Stimulated activated CD4-positive, alpha-beta T cell treated with anti-CD3 and anti-CD28 coated beads, Interleukin-4, amount 100 ng/mL, for 48 hours (primary cell): ENCODE data around the gene FBXO3.
A peak's percentile ranks its signal among the peaks of the same experiment; 100 is the strongest.
"Not testable (repeated sequence)": the region's sequence is repeated elsewhere in the genome, so short reads cannot be mapped to it uniquely, and the experiment has no call there.

Source experiments
- DNase-seq, 2 donors: peaks; one replicate each; pipeline ENCODE4 v3.0.0-alpha.2; 2020; ENCODE audit warnings: low read depth in 2 of 2

Gene FBXO3

DNA sequence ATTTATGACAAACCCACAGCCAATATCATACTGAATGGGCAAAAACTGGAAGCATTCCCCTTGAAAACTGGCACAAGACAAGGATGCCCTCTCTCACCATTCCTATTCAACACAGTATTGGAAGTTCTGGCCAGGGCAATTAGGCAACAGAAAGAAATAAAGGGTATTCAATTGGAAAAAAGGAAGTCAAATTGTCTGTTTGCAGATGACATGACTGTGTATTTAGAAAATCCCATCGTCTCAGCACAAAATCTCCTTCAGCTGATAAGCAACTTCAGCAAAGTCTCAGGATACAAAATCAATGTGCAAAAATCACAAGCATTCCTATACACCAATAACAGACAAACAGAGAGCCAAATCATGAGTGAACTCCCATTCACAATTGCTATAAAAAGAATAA, 46.8 kb downstream of the FBXO3 start:
- not testable (repeated sequence) for DNase-seq

DNA sequence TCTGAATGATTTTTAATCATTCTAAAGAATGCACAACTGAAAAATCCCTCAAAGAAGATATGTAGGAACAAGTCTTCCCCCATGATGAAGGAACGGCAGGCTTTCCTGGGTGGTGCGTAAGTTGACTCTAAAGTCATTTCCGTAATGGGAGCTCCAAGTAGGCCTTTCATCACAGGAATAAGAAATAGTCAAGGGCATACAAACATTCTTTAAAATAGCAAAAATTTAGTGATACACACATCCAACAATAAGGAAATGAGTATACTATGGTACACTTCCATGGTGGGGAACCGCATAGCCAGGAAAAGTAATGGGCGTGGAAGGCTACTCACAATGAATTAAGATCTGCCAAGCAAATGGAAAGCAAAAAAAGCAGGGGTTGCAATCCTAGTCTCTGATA, 48.8 kb downstream of the FBXO3 start:
- no peak for DNase-seq

DNA sequence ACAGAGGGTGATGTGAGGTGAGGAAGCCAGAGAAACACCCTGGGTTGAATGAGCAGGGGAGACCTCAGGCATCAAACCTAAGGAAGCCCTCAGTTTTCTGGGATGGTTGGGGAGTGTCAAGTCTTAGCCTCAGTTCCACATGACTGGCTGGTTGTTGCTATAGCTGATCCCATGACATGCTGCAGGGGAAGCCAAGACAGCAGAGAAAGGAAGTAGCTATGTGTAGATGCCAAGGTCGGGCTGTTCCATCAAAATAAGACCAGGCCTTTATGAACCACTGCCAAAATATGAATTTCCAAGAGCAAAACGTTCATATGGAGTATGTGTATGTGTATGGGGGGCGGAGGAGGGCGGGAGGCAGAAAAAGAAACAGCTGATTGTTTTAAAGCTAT, 49.7 kb downstream of the FBXO3 start:
- DNase-seq = no peak

DNA sequence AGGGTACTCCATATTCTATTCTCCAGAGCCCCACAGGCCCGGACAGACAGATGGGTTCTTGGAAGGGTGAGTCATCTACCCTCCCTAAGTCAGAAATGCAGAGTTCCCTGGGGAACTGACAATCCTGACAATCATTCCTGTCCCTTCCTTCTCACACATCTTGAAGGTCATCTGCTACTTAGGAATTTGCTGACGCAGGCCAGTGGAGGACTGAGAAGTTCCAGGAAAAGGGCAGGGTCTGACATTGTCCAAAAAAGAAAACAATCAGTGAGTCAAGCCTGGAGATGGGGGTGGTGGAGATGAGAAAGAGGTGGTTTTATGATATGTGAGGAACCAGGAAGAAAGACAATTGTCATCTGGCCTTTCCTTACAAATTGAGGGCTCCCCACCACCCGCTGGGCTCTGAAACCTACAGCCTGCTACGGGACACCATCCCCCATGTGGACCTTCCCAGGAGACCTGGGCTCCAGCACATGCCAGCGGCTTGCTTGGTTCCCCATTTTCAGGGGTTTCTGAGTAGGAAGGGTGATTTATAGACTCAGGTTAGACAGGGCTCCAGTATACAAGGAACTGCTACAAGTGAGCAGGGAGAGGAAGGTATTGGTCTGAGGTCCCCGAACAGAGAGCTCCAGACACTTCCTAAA, 51.0 kb downstream of the FBXO3 start:
- DNase-seq = no peak

DNA sequence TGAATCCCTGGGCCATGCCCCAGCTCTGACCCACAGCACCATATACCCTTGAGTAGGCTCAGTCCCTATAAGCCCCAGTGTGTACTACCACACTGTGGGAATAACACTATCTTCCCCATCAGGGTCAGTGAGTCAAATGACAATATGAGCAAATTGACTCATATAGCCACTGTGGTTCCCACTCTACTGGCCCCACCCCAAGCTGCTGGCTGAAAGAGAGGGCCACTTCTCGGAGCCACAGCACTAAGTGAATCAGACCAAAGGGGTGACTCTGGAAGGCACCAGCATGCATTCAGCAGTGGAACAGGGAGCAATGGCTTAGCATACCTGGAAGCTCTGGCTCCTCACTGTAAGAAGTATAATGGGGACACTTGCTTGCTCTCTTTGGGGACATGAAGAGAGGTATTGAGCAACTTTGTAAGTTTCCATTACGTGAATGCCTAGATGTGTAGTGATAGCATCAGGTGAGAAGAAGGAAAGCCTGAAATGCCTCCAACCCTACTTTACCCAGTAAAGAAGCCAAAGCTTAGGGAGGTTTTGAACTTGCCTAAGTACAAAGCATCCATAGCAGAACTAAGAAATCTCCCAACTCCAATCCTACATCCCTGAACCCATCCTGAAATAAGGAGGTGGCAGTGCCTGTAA, 51.6 kb downstream of the FBXO3 start:
- DNase-seq = peak in 1 of 2 donors; percentile 66

DNA sequence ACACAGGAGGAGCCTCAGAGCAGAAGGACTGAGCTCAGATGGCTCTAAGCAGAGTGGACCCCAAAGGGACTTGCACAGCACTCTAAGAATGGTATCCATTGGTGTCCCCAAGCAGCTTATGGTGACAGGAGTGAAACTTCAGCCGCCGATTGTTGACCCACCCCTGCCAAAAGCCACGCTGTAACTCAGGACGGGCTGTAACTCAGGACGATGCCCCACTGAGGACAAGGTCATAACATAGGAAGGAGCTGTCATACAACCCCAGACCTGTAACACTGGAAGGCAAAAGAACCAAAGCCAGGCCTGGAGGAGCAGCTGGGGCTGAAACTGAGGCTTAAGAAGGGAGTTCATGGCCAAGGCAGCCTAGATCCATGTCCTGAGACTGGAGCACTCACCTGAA, 52.3 kb downstream of the FBXO3 start:
- DNase-seq = no peak

DNA sequence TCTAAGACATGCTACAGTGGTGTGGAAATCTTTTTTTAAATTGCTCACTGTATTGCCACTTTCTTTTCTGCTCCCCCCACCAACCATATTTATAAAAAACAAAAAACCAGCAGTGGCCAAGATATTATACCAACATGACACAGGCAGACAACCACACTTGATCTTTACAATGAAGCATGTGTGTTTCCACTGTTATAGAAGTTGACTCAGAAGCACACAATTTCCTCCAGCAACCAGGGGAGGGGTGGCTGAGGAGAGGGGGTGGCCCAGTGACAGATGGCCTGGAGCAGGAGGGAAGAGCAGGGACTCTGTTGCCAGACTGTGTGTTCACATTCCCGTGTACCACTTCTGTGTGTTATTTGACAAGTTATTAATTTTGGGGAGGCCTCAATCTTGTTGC, 52.9 kb downstream of the FBXO3 start:
- no peak for DNase-seq

DNA sequence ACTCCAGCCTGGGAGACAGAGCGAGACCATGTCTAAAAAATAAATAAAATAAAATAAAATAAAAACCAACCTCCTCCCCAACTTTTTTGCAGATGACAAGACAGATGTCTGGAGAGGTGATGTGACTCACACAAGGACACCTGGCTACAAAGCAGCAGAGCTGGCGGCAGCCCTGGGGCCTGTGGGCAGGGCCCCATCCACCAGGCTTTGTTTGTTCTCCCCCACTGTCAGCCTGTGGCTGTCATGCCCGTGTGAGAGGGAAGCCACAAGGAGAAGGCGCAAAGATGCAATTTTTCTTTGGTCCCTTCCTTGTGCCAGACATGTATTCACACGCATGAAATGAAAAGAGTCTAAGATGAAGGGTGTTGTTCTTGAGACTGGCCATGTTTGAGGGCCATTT, 54.7 kb downstream of the FBXO3 start:
- DNase-seq = no peak

DNA sequence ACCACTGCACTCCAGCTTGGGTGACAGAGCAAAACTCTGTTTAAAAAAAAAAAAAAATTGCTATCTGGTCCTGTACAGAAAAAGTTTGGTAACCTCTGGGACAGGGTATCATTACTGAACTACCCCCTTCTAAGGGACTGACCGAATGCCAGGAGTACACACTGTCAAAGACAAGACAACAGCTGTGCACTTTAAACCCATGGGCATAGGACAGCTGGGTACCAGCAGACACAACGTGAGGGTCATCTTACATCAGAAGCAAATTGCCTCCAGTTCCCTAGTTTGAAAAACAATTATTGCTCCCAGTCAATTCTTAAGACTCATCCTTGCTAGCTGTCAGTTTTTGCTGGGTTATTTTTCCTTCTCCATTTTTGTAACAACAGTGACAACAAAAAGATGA, 55.9 kb downstream of the FBXO3 start:
- DNase-seq = no peak

DNA sequence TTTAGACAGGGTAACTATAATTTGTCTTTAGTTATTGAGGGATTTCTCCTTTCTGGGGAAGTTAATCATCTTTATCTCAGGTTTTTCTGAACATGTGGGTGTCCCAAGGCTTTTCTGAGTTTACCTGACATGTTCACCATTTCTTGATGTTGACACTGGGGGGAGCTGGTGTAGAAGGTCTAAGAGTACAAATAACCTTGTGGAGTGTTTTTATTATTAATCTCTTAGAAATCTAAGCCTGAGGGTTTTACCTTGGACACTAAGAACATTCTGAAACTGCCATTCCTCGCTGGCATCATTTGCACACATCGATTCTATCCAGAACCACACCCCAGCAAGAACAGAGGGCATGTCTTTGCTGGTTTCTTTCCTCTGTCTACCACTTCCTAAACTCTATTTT, 58.1 kb downstream of the FBXO3 start:
- no peak for DNase-seq

DNA sequence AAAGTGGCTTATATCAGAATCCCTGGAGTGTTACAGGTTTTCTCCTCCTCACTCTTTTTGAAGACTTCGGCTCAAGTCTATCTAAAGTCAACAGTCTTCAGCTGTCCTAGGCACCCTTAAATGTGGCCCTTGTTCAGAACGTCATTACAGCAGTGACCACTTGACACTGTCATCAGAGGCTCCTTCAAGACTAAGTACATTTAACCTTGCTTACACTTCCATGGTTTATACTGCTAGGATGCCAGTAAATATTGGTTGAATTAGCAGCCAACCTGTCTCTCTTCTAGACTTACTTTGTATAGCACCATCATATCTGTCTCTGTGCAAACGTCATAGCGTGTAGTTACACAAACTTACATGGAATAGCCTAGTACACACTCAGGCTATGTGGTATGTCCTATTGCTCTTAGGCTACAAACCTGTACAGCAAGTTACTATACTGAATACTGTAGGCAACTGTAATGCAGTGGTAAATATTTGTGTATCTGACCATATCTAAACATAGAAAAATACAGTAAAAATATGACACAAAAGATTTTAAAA, 60.4 kb downstream of the FBXO3 start:
- DNase-seq = no peak

DNA sequence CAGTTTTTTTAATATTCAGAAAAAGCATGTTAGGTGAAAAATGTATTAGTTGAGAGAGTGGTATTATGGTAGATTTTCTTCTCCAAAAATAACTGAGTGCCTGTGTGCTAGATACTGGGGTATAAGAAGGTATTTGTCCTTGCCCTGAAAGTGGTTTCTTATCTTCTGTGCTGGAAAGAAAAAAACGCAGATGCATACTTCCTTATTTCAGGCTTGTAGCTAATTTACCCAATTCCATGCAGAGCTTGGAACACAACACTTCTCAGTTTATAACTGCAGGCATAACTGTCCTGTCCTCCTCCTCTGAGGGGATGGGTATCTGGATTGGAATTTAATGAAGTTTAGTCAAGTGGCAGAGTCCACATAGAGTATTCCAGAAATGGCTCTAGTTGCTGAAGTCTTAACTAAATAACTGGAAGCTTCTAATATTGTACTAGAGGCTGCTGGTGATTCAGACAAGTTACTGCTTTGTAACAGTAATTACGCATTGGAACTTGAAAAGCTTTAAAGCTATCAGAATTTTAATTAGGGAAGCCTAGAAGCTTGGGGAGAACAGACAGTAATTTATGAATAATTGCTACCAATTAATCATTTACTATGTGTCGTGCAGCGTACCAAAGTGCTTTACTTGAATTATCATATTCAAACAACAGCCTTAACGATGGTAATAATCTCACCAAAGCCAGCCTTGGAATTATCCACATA, 61.0 kb downstream of the FBXO3 start:
- DNase-seq = no peak

DNA sequence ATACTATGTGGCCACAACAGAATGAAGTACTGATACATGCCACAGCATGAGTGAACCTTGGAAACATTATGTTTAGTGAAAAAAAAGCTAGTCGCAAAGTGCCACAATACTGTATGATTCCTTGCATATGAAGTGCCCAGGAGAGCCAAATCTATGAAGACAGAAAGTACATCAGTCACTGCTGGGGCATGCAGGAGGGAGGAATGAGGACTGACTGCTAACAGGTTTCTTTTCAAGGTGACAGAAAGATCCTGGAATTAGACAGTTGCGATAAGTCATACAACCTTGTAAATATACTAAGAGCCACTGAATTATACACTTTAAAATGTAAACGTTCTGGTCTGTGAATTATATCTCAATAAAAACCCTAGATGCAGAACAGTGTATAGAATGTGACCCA, 61.9 kb downstream of the FBXO3 start:
- DNase-seq = no peak

DNA sequence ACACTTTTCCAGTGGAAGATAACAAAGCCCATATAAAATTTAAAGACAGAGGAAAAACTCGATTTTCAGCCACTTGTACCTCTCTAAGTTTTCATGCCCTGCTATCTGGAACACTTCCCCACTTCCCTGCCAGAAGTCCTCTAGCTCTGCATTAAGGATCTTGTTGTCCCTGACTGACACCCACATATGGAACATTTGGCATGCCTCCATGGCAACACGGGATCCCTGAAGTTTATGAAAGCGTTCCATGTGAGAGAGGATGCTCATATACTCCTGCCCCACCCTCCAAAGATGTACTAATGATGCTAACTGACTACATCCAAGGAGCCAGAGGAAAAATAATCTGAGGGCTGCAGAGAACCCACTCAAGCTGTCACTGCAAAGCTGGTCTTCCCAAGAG, 64.9 kb downstream of the FBXO3 start:
- no peak for DNase-seq

DNA sequence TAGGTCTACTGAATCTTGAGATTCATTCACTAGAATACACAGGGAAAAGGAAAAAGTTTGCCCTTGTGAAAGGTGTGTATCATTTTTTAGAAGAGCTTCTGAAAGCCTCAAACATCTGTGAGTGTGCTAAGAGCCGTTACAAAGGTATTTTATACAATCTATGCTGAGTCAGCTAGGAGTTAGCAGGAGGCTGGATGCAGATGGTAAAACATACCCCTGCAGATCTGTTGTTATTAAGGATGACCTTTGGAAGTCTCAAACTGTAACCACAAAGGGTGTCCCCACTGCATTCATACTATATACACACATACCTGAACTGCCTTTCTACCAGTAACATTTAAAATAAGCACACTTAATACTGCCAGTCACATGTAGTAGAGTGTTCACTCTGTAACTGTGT, 65.3 kb downstream of the FBXO3 start:
- DNase-seq = no peak

DNA sequence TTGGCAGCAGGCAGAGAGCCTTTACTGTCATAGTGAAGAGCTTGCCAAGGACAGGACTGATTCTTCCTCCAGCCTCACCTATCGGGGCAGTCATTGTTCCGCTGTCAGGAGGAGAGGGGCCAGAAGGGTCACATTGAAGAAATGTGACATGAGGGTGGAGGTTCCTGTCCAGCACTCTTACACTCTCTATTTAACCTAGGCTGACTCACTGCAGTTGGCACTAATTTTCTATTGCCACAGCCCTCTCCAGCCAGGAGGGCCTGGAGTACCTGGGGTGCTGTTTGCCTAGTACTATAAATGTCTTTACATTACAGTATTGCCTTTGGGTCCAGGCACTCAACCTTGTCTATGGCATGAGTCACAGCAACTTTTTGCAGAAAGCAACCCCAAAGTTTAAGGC, 66.5 kb downstream of the FBXO3 start:
- not testable (repeated sequence) for DNase-seq

DNA sequence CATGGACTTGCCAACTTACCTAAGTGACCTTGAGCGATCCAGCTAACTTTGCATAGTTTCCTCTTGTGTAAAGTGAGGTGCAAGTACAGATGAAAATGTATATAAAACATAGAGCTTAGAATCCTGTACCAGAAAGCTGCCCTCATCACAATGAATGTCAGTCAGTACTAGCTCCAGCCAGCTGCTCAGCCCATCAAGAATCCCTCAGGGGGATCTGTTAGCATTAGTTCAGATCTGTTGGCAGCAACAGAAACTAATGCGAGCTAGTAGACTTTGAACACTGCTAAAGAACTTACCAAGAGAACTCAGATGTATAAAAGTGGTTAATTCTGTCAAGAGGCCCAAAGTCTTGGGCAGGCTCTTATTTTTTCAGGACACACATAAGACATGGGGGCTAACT, 67.4 kb downstream of the FBXO3 start:
- no peak for DNase-seq

DNA sequence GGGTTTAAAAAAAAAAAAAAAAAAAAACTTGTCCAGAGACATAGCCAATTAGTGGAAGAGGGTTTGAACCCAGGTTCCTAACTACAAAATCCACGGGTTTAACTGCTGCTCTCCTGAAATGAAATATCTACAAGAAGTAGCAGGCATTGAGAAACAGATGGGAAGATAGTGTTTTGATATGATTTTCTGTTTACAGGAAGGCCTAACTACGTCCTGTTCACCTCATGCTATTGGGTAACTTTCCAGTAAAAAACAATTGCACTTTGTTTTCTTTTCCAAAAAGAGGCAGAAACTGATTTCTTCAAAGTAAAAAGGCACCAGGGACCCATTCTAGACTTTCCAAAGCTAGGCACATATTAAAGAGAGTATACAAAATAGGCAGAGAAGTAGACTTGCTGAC, 67.8 kb downstream of the FBXO3 start:
- no peak for DNase-seq

DNA sequence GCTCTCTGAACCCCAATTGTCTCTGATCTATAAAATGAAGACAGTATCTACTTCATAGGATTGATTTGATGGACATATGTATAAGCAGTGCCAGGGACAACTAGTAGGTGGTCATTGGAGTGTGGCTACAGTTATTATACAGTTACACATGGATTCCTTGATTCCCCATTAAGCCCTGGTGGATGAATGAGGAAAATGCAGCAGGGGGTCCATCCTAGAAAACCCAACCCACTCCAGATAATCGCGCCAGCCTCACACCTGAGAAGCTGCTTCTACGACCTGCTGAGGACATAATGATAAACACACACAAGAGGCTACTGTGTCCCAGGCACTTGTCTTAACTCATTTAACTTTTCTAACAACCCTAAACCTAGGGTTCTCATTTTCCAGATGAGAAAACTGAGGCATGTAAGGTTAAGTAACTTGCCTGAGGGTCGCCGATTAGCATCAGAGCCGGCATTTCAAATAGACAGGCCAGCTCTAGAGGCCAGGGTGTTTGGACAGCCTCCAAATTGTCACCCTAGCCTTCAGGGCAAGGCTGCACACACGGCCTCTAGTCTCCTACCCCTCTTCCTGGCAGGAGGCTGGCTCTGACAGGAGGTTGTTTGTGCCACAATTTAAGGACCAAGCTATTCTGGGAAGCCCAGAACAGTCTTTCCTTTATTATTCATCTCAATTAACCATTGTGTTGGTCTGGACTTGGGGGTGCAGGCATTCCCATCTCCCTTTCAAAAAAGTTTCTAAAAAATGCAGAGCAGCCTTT, 69.9 kb downstream of the FBXO3 start:
- DNase-seq = no peak

DNA sequence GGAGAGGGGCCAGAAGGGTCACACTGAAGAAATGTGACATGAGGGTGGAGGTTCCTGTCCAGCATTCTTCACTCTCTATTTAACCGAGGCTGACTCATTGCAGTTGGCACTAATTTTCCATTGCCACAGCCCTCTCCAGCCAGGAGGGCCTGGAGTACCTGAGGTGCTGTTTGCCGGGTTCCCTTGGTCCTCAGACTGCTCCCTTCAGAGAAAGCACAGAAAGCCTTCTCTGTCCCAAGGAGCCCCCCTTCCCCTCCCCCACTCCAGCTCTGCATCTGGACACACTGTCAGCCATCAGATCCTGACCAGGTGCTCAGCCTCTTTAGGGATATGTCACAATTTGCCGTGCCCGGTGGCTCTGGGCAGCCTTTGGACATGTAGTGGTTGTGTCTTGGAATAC, 70.5 kb downstream of the FBXO3 start:
- DNase-seq = no peak

DNA sequence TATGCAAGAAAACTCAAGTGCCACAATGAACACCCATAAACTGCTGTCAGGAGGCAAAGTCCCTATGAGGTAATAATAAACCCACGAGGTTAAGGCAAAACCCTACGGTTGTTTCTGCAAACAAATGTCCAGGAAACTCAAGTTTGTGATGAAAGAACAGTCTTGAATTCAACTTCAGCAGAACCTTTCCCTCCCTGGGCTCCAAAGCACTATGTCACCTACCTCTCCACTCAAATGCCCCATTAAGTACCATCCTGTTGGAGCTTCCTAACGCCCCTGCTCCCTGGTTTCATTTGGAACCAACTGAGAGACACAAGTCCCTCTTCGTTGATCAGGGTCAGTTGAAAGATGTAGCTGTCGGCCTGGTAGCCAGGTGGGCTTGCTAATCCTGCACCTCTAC, 71.1 kb downstream of the FBXO3 start:
- no peak for DNase-seq
